ENCODE measurements around the gene OR10J5. TPM values are rescaled to one million over a fixed set of nuclear protein-coding genes. Genes with fewer than 3 reads are reported as not detected.
"Not testable (repeated sequence)": the region's sequence is repeated elsewhere in the genome, so short reads cannot be mapped to it uniquely, and the experiment has no call there.

OR10J5 gene
- total and polyA plus RNA-seq, 2 experiments from 2014 or later, result not detected

DNA sequence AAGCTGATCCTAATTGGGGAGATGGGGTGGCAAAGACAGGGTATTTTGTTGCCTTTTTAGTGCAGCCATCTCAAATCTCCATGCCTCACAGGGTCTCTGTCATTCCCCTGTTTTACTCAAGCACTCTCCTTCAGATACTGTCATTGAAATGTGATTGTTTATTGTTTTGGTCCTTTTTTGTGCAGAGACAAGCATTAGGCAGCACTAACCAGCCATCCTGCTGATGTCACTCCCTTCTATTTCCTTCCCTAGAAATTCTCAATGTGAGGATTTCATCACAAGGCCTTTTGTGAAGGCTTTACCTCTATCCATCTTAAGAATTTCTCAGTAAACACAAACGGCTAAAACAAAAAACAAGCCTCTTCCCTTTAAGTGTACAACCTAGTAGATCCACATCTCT is 34.7 kb downstream of the OR10J5 start:
- TF ChIP-seq ZNF114 (CRISPR knock-in tag; IDR thresholded peaks at IDR 0.05) (no peak), NANOG (IDR thresholded peaks at IDR 0.05; ENCODE audit: borderline replicate concordance) (no peak), ZNF462 (CRISPR knock-in tag; IDR thresholded peaks at IDR 0.05) (no peak), ZNF331 (CRISPR knock-in tag; IDR thresholded peaks at IDR 0.05; ENCODE audit: low read depth) (no peak), JUNB (IDR thresholded peaks at IDR 0.05; ENCODE audit: unreplicated experiment) (no peak), EZH2 (IDR thresholded peaks at IDR 0.05; ENCODE audit: low read depth, unreplicated experiment) (no peak)
- TF ChIP-seq, protein P1, sequence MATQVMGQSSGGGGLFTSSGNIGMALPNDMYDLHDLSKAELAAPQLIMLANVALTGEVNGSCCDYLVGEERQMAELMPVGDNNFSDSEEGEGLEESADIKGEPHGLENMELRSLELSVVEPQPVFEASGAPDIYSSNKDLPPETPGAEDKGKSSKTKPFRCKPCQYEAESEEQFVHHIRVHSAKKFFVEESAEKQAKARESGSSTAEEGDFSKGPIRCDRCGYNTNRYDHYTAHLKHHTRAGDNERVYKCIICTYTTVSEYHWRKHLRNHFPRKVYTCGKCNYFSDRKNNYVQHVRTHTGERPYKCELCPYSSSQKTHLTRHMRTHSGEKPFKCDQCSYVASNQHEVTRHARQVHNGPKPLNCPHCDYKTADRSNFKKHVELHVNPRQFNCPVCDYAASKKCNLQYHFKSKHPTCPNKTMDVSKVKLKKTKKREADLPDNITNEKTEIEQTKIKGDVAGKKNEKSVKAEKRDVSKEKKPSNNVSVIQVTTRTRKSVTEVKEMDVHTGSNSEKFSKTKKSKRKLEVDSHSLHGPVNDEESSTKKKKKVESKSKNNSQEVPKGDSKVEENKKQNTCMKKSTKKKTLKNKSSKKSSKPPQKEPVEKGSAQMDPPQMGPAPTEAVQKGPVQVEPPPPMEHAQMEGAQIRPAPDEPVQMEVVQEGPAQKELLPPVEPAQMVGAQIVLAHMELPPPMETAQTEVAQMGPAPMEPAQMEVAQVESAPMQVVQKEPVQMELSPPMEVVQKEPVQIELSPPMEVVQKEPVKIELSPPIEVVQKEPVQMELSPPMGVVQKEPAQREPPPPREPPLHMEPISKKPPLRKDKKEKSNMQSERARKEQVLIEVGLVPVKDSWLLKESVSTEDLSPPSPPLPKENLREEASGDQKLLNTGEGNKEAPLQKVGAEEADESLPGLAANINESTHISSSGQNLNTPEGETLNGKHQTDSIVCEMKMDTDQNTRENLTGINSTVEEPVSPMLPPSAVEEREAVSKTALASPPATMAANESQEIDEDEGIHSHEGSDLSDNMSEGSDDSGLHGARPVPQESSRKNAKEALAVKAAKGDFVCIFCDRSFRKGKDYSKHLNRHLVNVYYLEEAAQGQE (IDR thresholded peaks at IDR 0.05; ENCODE audit: unreplicated experiment), result no peak
- TF ChIP-seq, protein P2, sequence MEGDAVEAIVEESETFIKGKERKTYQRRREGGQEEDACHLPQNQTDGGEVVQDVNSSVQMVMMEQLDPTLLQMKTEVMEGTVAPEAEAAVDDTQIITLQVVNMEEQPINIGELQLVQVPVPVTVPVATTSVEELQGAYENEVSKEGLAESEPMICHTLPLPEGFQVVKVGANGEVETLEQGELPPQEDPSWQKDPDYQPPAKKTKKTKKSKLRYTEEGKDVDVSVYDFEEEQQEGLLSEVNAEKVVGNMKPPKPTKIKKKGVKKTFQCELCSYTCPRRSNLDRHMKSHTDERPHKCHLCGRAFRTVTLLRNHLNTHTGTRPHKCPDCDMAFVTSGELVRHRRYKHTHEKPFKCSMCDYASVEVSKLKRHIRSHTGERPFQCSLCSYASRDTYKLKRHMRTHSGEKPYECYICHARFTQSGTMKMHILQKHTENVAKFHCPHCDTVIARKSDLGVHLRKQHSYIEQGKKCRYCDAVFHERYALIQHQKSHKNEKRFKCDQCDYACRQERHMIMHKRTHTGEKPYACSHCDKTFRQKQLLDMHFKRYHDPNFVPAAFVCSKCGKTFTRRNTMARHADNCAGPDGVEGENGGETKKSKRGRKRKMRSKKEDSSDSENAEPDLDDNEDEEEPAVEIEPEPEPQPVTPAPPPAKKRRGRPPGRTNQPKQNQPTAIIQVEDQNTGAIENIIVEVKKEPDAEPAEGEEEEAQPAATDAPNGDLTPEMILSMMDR (conservative IDR thresholded peaks at IDR 0.05; ENCODE audit: low read depth in 2 of 2), result no peak
- no peak overlapping the region for H3K27ac Mint-ChIP-seq
- ATAC-seq, result no peak
- H3K27me3 Mint-ChIP-seq (ENCODE audit: insufficient read depth, low read depth, poor library complexity), result no peaks in the 10 kb centered on the region
- DNase-seq (ENCODE audit: low spot score), result no peak
- H3K9me3 Mint-ChIP-seq, result peaks cover 16% of the 10 kb centered on the region
- no peaks in the 10 kb centered on the region for H3K9me2 ChIP-seq (ENCODE audit: insufficient read depth)
- H3K4me3 ChIP-seq, result no peak overlapping the region
- no peak overlapping the region for H3K4me3 Mint-ChIP-seq
- H3K4me1 Mint-ChIP-seq, result no peaks in the 10 kb centered on the region
- H3K27me3 ChIP-seq (ENCODE audit: insufficient read depth), result no peaks in the 10 kb centered on the region
- no peak overlapping the region for H2AFZ ChIP-seq
- no peaks in the 10 kb centered on the region for H3F3A ChIP-seq (replicated peaks; ENCODE audit: low read depth)
- no peak overlapping the region for H3K27ac ChIP-seq (ENCODE audit: low read depth)
- peaks cover 3% of the 10 kb centered on the region; the same call in 1 of the 3 replicates for H3K36me3 Mint-ChIP-seq (ENCODE audit: low read depth)
- H3K4me1 ChIP-seq (ENCODE audit: insufficient read depth), result no peaks in the 10 kb centered on the region
- no peaks in the 10 kb centered on the region for H3K36me3 ChIP-seq (ENCODE audit: insufficient read depth)
- no peaks in the 10 kb centered on the region for H3K79me2 ChIP-seq (replicated peaks; ENCODE audit: insufficient read depth)
- H3K4me2 ChIP-seq, result no peak overlapping the region
- no peaks in the 10 kb centered on the region for H4K20me1 ChIP-seq (replicated peaks; ENCODE audit: insufficient read depth)

GRCh38 chr1:159494513-159495210 is 41.1 kb downstream of the OR10J5 start:
- not testable (repeated sequence) for H3K79me2 ChIP-seq (replicated peaks; ENCODE audit: insufficient read depth); H4K20me1 ChIP-seq (replicated peaks; ENCODE audit: insufficient read depth); H3K27ac Mint-ChIP-seq; H3K27me3 Mint-ChIP-seq (ENCODE audit: insufficient read depth, low read depth, poor library complexity); H3K4me3 ChIP-seq; H3K4me1 Mint-ChIP-seq; H3K4me2 ChIP-seq; H3K36me3 ChIP-seq (ENCODE audit: insufficient read depth); H3K4me3 Mint-ChIP-seq; H3K9me2 ChIP-seq (ENCODE audit: insufficient read depth); ATAC-seq; H3K36me3 Mint-ChIP-seq (ENCODE audit: low read depth); H3F3A ChIP-seq (replicated peaks; ENCODE audit: low read depth); H3K27me3 ChIP-seq (ENCODE audit: insufficient read depth); H2AFZ ChIP-seq; H3K27ac ChIP-seq (ENCODE audit: low read depth); DNase-seq (ENCODE audit: low spot score); H3K4me1 ChIP-seq (ENCODE audit: insufficient read depth)
- peaks cover 15% of the 10 kb centered on the region for H3K9me3 Mint-ChIP-seq

Measured in GM23338 (cell line).